ENCODE measurements around the gene NKX6-2.

Gene NKX6-2

DNA sequence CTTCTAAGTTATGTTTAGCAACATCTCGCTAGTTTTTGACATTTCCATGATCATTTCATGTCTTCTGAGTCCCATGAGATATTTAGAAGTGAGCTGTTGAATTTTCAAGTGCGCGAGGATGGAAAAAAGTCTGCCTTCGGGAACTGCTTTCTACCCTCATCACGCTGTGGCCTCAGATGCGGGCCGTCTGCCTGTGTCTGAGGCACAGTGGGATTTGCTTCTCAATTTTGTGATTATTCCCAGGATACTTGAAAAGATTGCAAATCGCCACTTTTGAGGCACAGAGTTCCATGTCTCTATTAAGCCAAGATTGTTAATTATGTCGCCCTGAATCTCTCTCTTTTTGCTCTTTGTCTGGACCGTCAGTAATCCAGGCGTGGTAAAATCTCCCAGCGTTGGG is 30.8 kb upstream of the NKX6-2 start:
- Histone ChIP-seq H3K4me3 (no peak overlapping the region), H3K27ac (no peak overlapping the region)
- TF ChIP-seq, protein P1, sequence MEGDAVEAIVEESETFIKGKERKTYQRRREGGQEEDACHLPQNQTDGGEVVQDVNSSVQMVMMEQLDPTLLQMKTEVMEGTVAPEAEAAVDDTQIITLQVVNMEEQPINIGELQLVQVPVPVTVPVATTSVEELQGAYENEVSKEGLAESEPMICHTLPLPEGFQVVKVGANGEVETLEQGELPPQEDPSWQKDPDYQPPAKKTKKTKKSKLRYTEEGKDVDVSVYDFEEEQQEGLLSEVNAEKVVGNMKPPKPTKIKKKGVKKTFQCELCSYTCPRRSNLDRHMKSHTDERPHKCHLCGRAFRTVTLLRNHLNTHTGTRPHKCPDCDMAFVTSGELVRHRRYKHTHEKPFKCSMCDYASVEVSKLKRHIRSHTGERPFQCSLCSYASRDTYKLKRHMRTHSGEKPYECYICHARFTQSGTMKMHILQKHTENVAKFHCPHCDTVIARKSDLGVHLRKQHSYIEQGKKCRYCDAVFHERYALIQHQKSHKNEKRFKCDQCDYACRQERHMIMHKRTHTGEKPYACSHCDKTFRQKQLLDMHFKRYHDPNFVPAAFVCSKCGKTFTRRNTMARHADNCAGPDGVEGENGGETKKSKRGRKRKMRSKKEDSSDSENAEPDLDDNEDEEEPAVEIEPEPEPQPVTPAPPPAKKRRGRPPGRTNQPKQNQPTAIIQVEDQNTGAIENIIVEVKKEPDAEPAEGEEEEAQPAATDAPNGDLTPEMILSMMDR (IDR thresholded peaks at IDR 0.05), result no peak
- no peak for DNase-seq (ENCODE audit: low spot score)

DNA sequence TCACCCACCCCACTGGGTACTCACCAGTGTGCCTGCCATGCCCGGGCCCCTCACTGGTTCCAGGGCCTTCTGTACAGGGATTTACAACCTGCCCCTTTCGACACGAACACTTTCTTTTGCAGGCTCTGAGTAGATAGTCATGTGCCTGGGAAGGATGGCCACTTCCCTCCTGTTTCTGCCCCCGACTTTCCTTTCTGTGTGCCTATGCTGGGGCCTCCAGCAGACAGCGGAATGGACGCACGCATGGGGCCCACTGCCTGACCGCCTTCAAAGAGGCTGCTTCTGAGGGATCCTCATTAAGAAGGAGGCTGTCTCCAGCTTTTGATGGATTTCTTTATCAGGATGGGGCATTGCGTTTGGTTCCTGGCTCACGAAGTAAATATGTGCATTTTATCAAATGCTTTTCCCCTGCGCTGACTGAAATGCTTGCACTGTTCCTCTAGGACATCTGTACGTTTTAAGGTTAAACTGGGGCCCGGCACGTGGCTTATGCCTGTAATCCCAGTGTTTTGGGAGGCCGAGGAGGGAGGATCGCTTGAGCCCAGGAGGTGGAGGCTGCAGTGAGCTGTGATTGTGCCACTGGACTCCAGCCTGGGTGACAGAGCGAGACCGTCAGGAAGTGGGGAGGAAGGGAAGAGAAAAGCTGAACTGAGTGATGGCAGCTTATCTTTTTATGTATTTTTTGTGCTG is 29.4 kb upstream of the NKX6-2 start:
- H3K27ac ChIP-seq, result no peak overlapping the region
- DNase-seq (ENCODE audit: low spot score), result no peak
- no peak overlapping the region for H3K4me3 ChIP-seq
- TF ChIP-seq, protein P1 (IDR thresholded peaks at IDR 0.05), result no peak

DNA sequence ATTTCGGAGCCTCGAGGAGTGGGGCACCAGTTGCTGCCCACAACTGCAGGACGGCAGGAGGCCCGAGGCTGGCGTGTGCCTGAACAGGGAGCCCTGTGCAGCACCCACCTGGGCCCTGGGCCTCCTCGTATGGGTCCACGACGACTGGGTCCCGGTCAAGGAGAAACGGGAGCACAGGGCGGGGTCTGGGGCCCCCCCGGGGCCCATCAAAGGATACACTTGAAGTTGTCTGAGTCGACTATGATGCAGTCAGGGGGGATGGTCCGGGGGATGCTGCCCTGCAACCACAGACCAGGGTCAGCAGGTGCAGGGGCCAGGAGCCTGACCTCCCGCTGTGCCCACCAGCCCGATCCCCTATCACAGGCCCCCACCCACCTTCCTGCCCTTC is 28.5 kb upstream of the NKX6-2 start:
- DNase-seq (ENCODE audit: low spot score), result no peak
- TF ChIP-seq, protein P1 (IDR thresholded peaks at IDR 0.05), result no peak
- H3K4me3 ChIP-seq, result no peak overlapping the region

DNA sequence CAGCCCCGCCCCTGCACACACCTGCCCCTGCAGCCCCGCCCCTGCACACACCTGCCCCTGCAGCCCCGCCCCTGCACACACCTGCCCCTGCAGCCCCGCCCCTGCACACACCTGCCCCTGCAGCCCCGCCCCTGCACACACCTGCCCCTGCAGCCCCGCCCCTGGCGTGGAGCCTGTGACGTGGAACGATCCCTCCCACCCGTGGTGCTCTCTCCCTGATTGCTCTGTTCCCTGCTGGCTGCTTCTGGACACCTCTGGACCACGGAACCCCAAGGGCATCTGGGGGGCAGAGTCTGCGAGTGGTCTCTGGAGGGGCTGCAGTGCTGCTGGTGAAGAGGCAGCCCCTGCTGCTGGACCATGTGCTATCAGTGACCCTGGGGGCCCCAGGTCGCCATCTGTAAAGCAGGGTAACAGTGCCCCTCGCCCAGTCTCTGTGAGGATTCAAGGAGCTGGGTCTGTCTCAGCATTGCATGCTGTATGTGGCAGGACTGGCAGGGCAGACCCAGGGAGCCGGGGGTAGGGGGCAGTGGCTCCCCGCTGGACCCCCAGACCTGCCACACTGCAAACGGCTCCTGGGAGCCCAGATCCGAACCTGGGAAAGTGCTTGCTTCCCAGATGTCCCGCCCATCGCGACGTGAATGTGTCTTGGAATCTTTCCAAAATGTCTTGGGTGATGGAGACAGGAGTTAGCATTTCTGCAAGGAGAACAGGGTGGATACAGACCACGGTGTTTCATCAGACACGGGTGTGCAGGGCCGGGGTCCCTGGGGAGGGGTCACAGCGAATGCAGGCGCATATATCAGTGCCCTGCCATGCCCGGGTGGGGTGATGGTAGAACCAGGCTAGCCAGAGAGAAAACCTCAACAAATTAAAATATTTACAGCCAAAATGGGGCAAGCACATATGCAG is 27.9 kb upstream of the NKX6-2 start:
- TF ChIP-seq, protein P1 (IDR thresholded peaks at IDR 0.05), result no peak
- H3K4me3 ChIP-seq, result no peak overlapping the region
- DNase-seq (ENCODE audit: low spot score), result no peak
- no peak overlapping the region for H3K27ac ChIP-seq

More for the DNA sequence above, 28.5 kb upstream of the NKX6-2 start:
- H3K27ac ChIP-seq, result no peak overlapping the region

DNA sequence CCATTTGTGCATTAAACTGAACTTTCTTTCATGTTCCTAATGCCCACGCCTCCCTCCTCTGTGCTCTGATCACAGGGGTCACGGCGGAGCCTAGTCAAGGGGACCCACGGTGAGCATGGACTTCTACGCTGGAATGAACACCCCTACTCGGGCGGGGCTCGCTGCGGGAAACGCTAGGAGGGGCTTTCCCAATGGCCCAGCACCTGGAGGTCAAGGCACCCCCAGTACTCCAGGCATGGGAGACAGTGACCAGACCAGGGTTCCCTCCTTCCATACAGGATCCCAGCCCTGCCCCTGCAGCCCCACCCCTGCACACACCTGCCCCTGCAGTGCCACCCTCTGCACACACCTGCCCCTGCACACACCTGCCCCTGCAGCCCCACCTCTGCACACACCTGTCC is 27.1 kb upstream of the NKX6-2 start:
- Histone ChIP-seq H3K4me3 (no peak overlapping the region), H3K27ac (no peak overlapping the region)
- DNase-seq (ENCODE audit: low spot score), result no peak
- TF ChIP-seq, protein P1 (IDR thresholded peaks at IDR 0.05), result no peak

DNA sequence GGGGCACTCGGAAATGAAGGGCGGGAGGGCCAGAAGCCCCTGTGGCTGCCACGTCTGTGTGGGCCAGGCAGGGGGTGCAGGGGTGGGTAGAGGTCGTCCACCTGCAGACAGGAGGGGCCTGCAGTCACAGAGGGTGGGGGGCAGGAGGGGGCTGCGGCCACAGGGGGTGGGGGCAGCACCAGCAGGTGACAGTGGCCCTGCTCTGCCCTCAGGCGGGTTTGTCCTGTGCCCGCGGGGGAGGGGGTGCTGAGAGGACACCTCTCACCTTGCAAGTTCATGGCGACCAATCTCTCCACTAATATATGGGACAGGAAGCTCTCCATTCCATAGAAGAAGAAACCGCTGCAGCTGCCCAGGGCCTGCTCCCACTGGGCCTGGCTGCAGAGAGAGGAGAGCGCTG is 26.6 kb upstream of the NKX6-2 start:
- no peak for DNase-seq (ENCODE audit: low spot score)
- no peak overlapping the region for H3K4me3 ChIP-seq
- TF ChIP-seq, protein P1 (IDR thresholded peaks at IDR 0.05), result no peak
- H3K27ac ChIP-seq, result no peak overlapping the region

Measured in coronary artery (tissue), 2 donors.